ENCODE measurements around the gene ESCO1.
A peak's percentile ranks its signal among the peaks of the same experiment; 100 is the strongest.
"Not testable (repeated sequence)": the region's sequence is repeated elsewhere in the genome, so short reads cannot be mapped to it uniquely, and the experiment has no call there.

ESCO1 gene

GRCh38 chr18:21600526-21601410 lies at the start of gene ESCO1:
Gene ESCO1, minus strand, starts transcription at chr18:21600704. Its CDS starts 25,861 bp downstream, at chr18:21574843.
- DNase-seq: peak; percentile 96

GRCh38 chr18:21640375-21640774 lies 39.9 kb upstream of the ESCO1 start:
- DNase-seq: not testable (repeated sequence)

GRCh38 chr18:21638822-21639221 lies 38.3 kb upstream of the ESCO1 start:
- DNase-seq: no peak

GRCh38 chr18:21636769-21637168 lies 36.3 kb upstream of the ESCO1 start:
- DNase-seq: no peak

- DNase-seq: no peak
Observed at GRCh38 chr18:21634588-21635199, 34.2 kb upstream of the ESCO1 start.

- DNase-seq: no peak
Observed at GRCh38 chr18:21632393-21632792, 31.9 kb upstream of the ESCO1 start.

- DNase-seq: no peak
Observed at GRCh38 chr18:21629089-21629832, 28.8 kb upstream of the ESCO1 start.

- DNase-seq: not testable (repeated sequence)
Observed at GRCh38 chr18:21621640-21622039, 21.1 kb upstream of the ESCO1 start.

- DNase-seq: peak; percentile 87
Observed at GRCh38 chr18:21612125-21613039, 11.9 kb upstream of the ESCO1 start, which contains the start of gene SNRPD1. Gene SNRPD1, plus strand, starts transcription at chr18:21612314. Its CDS starts 116 bp downstream, at chr18:21612430.

- DNase-seq: not testable (repeated sequence)
Observed at GRCh38 chr18:21611401-21612124, 11.1 kb upstream of the ESCO1 start.

GRCh38 chr18:21605213-21605612 lies 4.7 kb upstream of the ESCO1 start:
- DNase-seq: no peak

- DNase-seq: no peak
Observed at GRCh38 chr18:21604671-21605070, 4.2 kb upstream of the ESCO1 start.

GRCh38 chr18:21602299-21602587 lies 1.7 kb upstream of the ESCO1 start:
- no peak for DNase-seq

GRCh38 chr18:21599585-21600525 lies 649 bp downstream of the ESCO1 start:
- no peak for DNase-seq

GRCh38 chr18:21598726-21599584 lies 1.5 kb downstream of the ESCO1 start:
- no peak for DNase-seq

GRCh38 chr18:21597620-21598019 lies 2.9 kb downstream of the ESCO1 start:
- no peak for DNase-seq

GRCh38 chr18:21593540-21594257 lies 6.8 kb downstream of the ESCO1 start:
- DNase-seq: no peak

- not testable (repeated sequence) for DNase-seq
Observed at GRCh38 chr18:21592361-21592760, 8.1 kb downstream of the ESCO1 start.

GRCh38 chr18:21584391-21584790 lies 16.1 kb downstream of the ESCO1 start:
- DNase-seq: no peak
